ENCODE data around the gene COA3.
A peak's percentile ranks its signal among the peaks of the same experiment; 100 is the strongest.

The COA3 gene

GRCh38 chr17:42792545-42792944 lies 6.0 kb downstream of the COA3 start:
- no peak for TF ChIP-seq CTCF (IDR thresholded peaks at IDR 0.05; ENCODE audit: low read depth, low read length, missing control alignments)
- in situ Hi-C loops (cut with HindIII; ENCODE audit: low sequenced_read_pairs) = no loop called here
- no peak for DNase-seq (ENCODE audit: low read depth)
- H3K4me3 ChIP-seq (ENCODE audit: low read depth, low read length) = no peak overlapping the region

- no peak for TF ChIP-seq CTCF (IDR thresholded peaks at IDR 0.05; ENCODE audit: low read depth, low read length, missing control alignments)
These were observed 6.6 kb downstream of the COA3 start for GRCh38 chr17:42791948-42792347.

GRCh38 chr17:42787266-42787665 lies 11.2 kb downstream of the COA3 start:
- no peak for TF ChIP-seq CTCF (IDR thresholded peaks at IDR 0.05; ENCODE audit: low read depth, low read length, missing control alignments)
- in situ Hi-C loops (cut with HindIII; ENCODE audit: low sequenced_read_pairs) = no loop called here
- H3K4me3 ChIP-seq (ENCODE audit: low read depth, low read length) = no peak overlapping the region
- no peak for DNase-seq (ENCODE audit: low read depth)

More at GRCh38 chr17:42791948-42792347, 6.6 kb downstream of the COA3 start:
- in situ Hi-C loops (cut with HindIII; ENCODE audit: low sequenced_read_pairs) = no loop called here
- no peak overlapping the region for H3K4me3 ChIP-seq (ENCODE audit: low read depth, low read length)
- no peak for DNase-seq (ENCODE audit: low read depth)

GRCh38 chr17:42784811-42785592 lies 13.5 kb downstream of the COA3 start:
- H3K4me3 ChIP-seq (ENCODE audit: low read depth, low read length) = no peak overlapping the region
- TF ChIP-seq CTCF (IDR thresholded peaks at IDR 0.05; ENCODE audit: low read depth, low read length, missing control alignments) = no peak
- DNase-seq (ENCODE audit: low read depth) = no peak
- in situ Hi-C loops (cut with HindIII; ENCODE audit: low sequenced_read_pairs) = no loop called here

- no peak for DNase-seq (ENCODE audit: low read depth)
- no peak for TF ChIP-seq CTCF (IDR thresholded peaks at IDR 0.05; ENCODE audit: low read depth, low read length, missing control alignments)
- H3K4me3 ChIP-seq (ENCODE audit: low read depth, low read length) = no peak overlapping the region
- in situ Hi-C loops (cut with HindIII; ENCODE audit: low sequenced_read_pairs) = no loop called here
These were observed 14.1 kb downstream of the COA3 start for GRCh38 chr17:42784409-42784808.

- TF ChIP-seq CTCF (IDR thresholded peaks at IDR 0.05; ENCODE audit: low read depth, low read length, missing control alignments) = no peak
- in situ Hi-C loops (cut with HindIII; ENCODE audit: low sequenced_read_pairs) = no loop called here
- H3K4me3 ChIP-seq (ENCODE audit: low read depth, low read length) = peak overlapping the region; percentile 63
- no peak for DNase-seq (ENCODE audit: low read depth)
These were observed 14.7 kb downstream of the COA3 start for GRCh38 chr17:42783791-42784138.
